ENCODE measurements around the gene PLXNB2. TPM values are rescaled to one million over a fixed set of nuclear protein-coding genes. Genes with fewer than 3 reads are reported as not detected.

PLXNB2 gene
- total RNA-seq, 1 donor from 2014 or later: 256 TPM

DNA sequence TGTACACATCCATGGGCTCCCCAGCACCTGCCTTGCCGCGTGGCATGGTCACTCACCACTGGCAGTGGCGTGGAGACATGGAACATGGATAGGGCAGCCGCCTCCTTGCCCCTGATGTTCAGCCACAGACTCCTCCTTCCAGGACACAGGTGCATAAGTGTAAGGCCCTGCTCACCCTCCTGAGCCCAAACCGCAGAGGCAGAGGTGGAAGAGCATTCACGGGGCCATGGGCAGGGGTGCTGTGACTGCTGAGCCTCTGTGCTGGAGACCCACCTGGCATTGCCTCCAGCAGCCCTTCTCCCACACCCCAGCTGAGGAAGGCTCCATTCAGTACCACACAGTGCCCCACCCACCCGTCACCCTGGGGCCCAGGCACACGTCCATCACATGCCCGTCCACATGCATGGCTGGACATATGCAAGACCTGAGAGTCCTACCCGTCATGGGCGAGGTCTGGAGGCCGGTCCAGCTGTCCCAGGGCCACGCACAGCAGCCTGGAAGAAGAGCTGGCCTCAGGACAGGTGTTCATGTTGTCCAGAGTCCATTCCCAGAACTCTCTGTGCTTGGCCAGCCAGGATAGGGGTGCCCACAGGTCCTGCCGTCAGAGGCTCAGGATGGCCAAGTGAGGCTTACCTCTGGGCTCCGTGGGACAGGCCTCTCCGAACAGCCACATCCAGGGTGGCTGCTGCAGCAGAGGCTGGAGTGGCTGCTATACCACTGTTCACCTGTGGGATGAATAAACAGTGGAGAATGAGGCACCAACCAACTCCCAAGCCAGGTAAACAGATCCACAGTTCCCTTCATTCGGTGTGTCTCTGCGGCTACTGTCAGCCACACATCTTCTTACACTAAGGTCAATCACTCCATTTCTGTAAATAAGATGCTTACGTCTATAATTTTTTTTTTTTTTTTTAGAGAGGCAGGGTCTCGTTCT, 60.9 kb downstream of the PLXNB2 start:
- Histone ChIP-seq H3K4me1 (peaks cover 72% of the 10 kb centered on the region), H3K27ac (peak overlapping the region; percentile 2), H3K9me3 (no peaks in the 10 kb centered on the region), H3K36me3 (peaks cover 12% of the 10 kb centered on the region), H3K4me3 (no peak overlapping the region), H3K27me3 (ENCODE audit: low read depth) (no peaks in the 10 kb centered on the region)
- intact Hi-C loops (cut with DNase I): no loop called here
- no peak for TF ChIP-seq CTCF (IDR thresholded peaks at IDR 0.05)
- ATAC-seq: no peak
- no peak for DNase-seq

DNA sequence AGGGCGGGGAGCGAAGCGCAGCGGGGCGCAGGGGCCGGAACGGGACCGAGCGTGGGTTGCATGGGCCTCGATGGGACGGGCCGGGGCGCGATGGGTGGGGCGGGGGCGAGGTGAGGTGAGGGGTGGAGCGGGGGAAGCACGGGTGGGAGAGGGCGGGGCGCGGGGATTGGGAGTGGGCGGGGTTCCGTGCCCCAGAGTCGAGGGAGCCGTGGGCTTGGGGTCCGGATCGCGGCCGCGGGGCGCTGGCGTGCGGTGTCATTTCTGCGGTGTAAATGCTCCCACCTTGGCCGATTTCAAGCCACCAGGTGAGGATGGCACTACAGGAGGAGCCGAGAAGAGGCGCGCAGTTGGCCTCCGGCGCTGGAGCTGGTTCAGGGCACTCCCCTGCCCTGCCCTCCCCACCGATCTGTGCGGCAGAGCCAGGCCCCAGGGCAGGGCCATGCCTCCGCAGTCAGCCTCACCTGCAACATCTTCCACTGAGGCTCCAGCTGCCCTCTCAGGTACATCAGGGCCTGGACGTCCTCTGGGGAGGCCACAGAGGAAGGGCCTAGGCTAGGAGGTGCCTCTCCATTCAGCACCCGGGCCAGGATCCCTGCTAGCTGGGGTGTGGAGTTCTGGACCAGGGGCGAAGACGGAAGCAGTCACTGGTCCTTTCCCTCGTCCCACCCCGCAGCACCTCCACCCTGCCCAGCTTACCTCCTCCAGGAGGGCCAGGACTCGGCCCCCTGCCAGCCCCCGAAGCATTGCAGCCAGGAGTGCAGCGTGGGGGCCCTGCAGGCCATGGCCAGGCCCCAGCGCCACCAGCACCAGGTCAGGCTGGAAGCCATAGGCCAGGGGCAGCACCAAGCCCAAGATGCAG, 62.0 kb downstream of the PLXNB2 start:
- Histone ChIP-seq H3K27ac (peak overlapping the region; percentile 90), H3K9me3 (no peaks in the 10 kb centered on the region), H3K27me3 (ENCODE audit: low read depth) (no peaks in the 10 kb centered on the region), H3K4me3 (peak overlapping the region; percentile 82), H3K36me3 (peaks cover 17% of the 10 kb centered on the region), H3K4me1 (peaks cover 72% of the 10 kb centered on the region)
- intact Hi-C loops (cut with DNase I): no loop called here
- no peak for DNase-seq
- ATAC-seq: peak; percentile 45 to 77
- no peak for TF ChIP-seq CTCF (IDR thresholded peaks at IDR 0.05)

DNA sequence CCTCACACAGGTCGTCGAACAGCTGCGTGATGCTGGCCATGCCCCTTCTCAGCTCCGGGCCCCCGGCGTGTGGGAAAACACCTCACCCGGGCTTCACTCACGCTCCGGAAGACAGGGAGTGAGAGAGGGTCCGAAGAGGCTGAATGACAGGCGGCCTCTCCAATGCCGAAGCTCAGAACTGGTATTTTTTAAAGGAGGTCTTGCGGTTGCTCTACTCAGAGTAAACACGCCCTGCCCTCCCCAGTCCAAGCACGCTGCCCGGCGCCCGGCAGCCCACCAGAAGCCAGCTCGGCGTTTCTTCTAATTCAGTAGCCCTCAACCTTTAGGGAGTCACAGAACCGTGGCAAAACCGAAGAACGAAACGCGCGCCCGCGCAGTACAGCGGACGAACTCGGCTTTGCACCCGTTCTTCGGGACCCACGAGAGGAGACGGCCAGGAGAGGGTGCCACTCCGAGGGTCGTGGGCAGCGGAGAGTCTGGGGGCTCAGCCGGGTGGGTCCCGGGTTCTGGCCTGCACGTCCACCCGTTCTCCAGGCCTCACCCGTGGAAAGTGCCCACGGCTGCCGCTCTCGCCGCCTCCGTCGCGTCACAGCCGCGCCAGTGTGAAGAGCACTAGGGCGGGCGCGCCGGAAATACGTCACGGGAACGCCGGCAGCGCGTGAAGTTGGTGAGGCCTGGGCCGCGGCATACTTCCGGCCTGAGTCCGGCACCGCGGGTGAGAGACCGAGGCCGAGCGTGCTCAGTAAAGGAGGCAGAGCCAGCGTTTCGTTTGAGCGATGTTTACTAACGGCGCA, 62.8 kb downstream of the PLXNB2 start, which contains the start of gene TUBGCP6:
TSS of gene TUBGCP6 (minus strand) at position 604 of the 794 bp plus-strand sequence. CDS start at position 40, 564 bp downstream.
- ATAC-seq: peak; percentile 93 to 95
- no peaks in the 10 kb centered on the region for H3K27me3 ChIP-seq (ENCODE audit: low read depth)

DNA sequence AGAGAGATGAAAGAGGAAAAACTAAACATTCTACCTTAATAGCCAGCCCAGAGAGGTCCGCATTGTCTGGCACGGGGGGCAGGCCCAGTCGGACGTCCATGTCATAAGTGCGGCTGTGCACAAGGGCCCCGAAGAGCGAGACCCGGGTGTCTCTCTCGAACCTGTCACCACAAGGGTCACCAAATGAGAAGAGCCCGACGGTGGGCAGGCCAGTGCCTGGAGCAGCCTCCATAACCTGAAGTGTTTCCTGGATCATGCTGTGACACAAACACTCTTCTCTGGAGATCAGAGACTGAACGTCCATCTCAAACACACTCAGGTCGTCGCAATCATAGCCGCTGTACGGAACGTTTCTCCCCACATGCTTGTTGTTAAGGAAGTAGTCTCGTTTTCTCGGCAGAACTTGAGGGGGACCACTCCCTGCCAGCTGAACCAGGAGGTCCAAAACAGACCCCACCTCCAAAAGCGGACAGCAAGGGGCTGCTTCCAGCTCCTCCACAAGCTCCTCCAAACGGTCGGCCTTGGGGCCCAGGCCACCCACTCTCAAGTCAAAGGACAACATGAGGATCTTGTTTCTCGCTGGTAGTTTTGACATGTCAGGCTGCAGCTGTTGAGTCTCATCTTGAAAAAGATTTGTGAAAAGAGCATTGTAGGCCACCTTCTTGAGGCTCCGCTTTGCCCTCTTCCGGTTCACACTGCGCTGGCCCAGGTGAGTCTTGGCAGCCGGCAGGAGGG, 63.6 kb downstream of the PLXNB2 start:
- no peak for DNase-seq
- Histone ChIP-seq H3K27me3 (ENCODE audit: low read depth) (no peaks in the 10 kb centered on the region), H3K9me3 (no peaks in the 10 kb centered on the region), H3K4me3 (peak overlapping the region; percentile 82), H3K36me3 (peaks cover 33% of the 10 kb centered on the region), H3K27ac (peak overlapping the region; percentile 90), H3K4me1 (peaks cover 59% of the 10 kb centered on the region)
- intact Hi-C loops (cut with DNase I): no loop called here
- TF ChIP-seq CTCF (IDR thresholded peaks at IDR 0.05): no peak
- ATAC-seq: no peak

More for the DNA sequence above, 62.8 kb downstream of the PLXNB2 start, which contains the start of gene TUBGCP6:
- peaks cover 64% of the 10 kb centered on the region for H3K4me1 ChIP-seq
- TF ChIP-seq CTCF (IDR thresholded peaks at IDR 0.05): peak; percentile 28
- H3K9me3 ChIP-seq: no peaks in the 10 kb centered on the region
- DNase-seq: peak; percentile 98
- H3K4me3 ChIP-seq: peak within 1 kb of the TSS; percentile 82
- peaks cover 25% of the 10 kb centered on the region for H3K36me3 ChIP-seq
- intact Hi-C loops (cut with DNase I): no loop called here
- H3K27ac ChIP-seq: peak within 1 kb of the TSS; percentile 90
